HepG2 (cell line): Measurements from ENCODE around the gene ATG9A. TPM values are rescaled to one million over a fixed set of nuclear protein-coding genes. Genes with fewer than 3 reads are reported as not detected.

Experiments used
- GATAD2A ChIP-seq: IDR thresholded peaks from 2 replicates; pipeline ENCODE4 v1.6.1; 2016
- JUND ChIP-seq: sonication (generic); formaldehyde crosslinking; IDR thresholded peaks from 2 replicates; pipeline ENCODE4 v1.8.0; 2022; ENCODE audit warnings: mild to moderate bottlenecking, missing genetic modification reagents
- KLF11 ChIP-seq: IDR thresholded peaks from 2 replicates; pipeline ENCODE4 v1.6.1; 2016; ENCODE audit warnings: missing compliant biosample characterization
- KLF16 ChIP-seq, 2 experiments: sonication (generic) in 1 of 2; formaldehyde crosslinking in 1 of 2; IDR thresholded peaks; 2 replicates each; pipeline versions ENCODE4 v1.6.1 to v1.8.0; 2016 to 2023; ENCODE audit warnings: missing genetic modification reagents in 2 of 2, missing compliant biosample characterization in 1 of 2
- SKI ChIP-seq: fragments of 450-650 bp; IDR thresholded peaks from one replicate; pipeline ENCODE4 v1.6.1; 2018; ENCODE audit warnings: mild to moderate bottlenecking; ENCODE audit not compliant: partially characterized antibody
- SP140L ChIP-seq: sonication (generic); formaldehyde crosslinking; IDR thresholded peaks from 2 replicates; pipeline ENCODE4 v1.4.0; 2020; ENCODE audit warnings: missing genetic modification reagents, borderline replicate concordance
- TCF12 ChIP-seq, 2 experiments: fragments of 450-650 bp in 1 of 2; sonication (generic) in 1 of 2; formaldehyde crosslinking in 1 of 2; IDR thresholded peaks; 2 replicates each; pipeline versions ENCODE4 v1.6.1 to v1.8.0; 2017 to 2022; ENCODE audit warnings: antibody characterized with exemption in 1 of 2, mild to moderate bottlenecking in 1 of 2, missing genetic modification reagents in 1 of 2, moderate library complexity in 1 of 2
- ZNF20 ChIP-seq: sonication (generic); formaldehyde crosslinking; IDR thresholded peaks from 2 replicates; pipeline ENCODE4 v1.4.0; 2020; ENCODE audit warnings: mild to moderate bottlenecking, moderate library complexity, missing genetic modification reagents
- ZNF253 ChIP-seq: sonication (generic); formaldehyde crosslinking; IDR thresholded peaks from 2 replicates; pipeline ENCODE4 v1.8.0; 2022; ENCODE audit warnings: mild to moderate bottlenecking, missing genetic modification reagents, borderline replicate concordance
- ZNF263 ChIP-seq: sonication (generic); formaldehyde crosslinking; IDR thresholded peaks from 2 replicates; pipeline ENCODE4 v1.4.0; 2020; ENCODE audit warnings: missing genetic modification reagents
- ZNF367 ChIP-seq: sonication (generic); formaldehyde crosslinking; IDR thresholded peaks from 2 replicates; pipeline ENCODE4 v1.4.0; 2020; ENCODE audit warnings: missing genetic modification reagents, borderline replicate concordance
- ZNF713 ChIP-seq: sonication (generic); formaldehyde crosslinking; IDR thresholded peaks from 2 replicates; pipeline ENCODE4 v1.4.0; 2020; ENCODE audit warnings: mild to moderate bottlenecking, missing genetic modification reagents
- polyA plus RNA-seq, 8 experiments: library from polyadenylated mRNA; depleted of rRNA in 3 of 8; stranded (reverse) in 7 of 8; unstranded in 1 of 8; fragments of >200 nt; fragmentation: Illumina TruSeq in 4 of 8; extraction: Trizol in 4 of 8; gene quantifications; 2 replicates each; pipeline versions ENCODE4 v1.2.1 to v1.2.3, GENCODE V29; 2011 to 2016; ENCODE audit warnings: low read depth in 4 of 8, missing spikeins in 1 of 8, mixed read lengths in 1 of 8; ENCODE audit not compliant: insufficient read depth in 1 of 8
- total RNA-seq, 5 experiments: library from RNA; depleted of rRNA; stranded (reverse); fragments of >200 nt; fragmentation: Illumina TruSeq; extraction: Trizol; gene quantifications; 2 replicates each; pipeline ENCODE4 v1.2.3, GENCODE V29; 2016; ENCODE audit warnings: low read depth in 1 of 5
- TF ChIP-seq, protein P1 (sequence below): sonication (generic); formaldehyde crosslinking; conservative IDR thresholded peaks from 2 replicates; pipeline ENCODE4 v1.4.0; 2020; ENCODE audit warnings: missing genetic modification reagents
- TF ChIP-seq, protein P2 (sequence below): sonication (generic); formaldehyde crosslinking; IDR thresholded peaks from 2 replicates; pipeline ENCODE4 v1.4.0; 2020; ENCODE audit warnings: missing genetic modification reagents
- TF ChIP-seq, protein P3 (sequence below): sonication (generic); formaldehyde crosslinking; IDR thresholded peaks from 2 replicates; pipeline ENCODE4 v1.5.0; 2020; ENCODE audit warnings: mild to moderate bottlenecking, missing genetic modification reagents, borderline replicate concordance
- TF ChIP-seq, protein P4 (sequence below): sonication (generic); formaldehyde crosslinking; IDR thresholded peaks from 2 replicates; pipeline ENCODE4 v1.5.0; 2020; ENCODE audit warnings: missing genetic modification reagents

The ATG9A gene
- total and polyA plus RNA-seq, 2 of the 13 experiments (the other 11 are each of a cell fraction or from before 2014, with no cell fraction given) = 35.0 to 131 TPM

DNA sequence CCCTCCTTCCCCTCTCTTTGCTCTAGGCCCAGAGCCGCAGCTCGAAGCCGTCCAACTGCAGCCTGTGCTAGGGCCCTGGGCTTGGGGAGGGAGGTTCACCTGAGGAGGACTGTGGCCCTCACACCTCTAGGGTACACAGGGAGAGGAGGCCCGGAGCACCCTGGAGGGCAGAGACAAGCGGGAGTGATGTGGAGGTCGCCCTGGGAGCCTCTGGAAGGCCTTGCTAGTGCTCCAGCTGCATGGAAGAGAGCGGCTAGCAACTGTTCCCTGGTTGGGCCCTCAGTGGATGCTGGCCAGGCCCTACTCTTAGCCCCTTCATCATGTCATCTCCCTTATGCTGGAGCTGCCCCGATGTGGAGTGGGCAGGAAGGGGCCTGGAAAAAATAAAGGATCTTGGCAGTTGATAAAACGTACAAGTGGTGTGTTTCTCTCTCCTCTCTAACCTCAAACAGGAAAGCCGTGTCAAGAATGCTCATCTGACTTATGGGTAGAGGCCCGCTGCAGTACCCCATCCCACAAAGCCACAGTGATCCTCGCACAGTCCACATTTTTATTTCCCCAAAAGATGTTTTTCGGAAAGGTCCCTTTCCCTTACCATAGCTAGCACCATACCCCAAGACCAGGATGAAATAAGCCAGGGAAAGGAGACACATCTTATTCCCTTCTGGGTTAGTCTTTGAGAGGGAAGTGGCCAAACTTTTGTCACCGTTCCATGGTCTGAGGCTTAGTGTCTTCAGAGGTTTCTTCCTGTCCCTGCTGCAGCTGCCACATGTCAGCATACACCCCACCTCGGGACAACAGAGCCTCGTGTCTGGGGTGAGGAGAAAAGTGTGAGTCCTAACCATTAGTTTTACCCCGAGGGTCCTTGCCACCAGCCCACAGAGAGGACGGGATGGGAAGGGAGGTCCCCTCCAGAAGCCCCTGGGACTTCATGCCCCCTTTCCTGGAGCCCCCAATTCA, 19.9 kb downstream of the ATG9A start (continued):
- no peak for TF ChIP-seq KLF16 (CRISPR knock-in tag; IDR thresholded peaks at IDR 0.05)
- TF ChIP-seq ZNF263 = peak; percentile 79
- TF ChIP-seq, protein P1, sequence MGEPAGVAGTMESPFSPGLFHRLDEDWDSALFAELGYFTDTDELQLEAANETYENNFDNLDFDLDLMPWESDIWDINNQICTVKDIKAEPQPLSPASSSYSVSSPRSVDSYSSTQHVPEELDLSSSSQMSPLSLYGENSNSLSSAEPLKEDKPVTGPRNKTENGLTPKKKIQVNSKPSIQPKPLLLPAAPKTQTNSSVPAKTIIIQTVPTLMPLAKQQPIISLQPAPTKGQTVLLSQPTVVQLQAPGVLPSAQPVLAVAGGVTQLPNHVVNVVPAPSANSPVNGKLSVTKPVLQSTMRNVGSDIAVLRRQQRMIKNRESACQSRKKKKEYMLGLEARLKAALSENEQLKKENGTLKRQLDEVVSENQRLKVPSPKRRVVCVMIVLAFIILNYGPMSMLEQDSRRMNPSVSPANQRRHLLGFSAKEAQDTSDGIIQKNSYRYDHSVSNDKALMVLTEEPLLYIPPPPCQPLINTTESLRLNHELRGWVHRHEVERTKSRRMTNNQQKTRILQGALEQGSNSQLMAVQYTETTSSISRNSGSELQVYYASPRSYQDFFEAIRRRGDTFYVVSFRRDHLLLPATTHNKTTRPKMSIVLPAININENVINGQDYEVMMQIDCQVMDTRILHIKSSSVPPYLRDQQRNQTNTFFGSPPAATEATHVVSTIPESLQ (CRISPR knock-in tag) = no peak
- TF ChIP-seq GATAD2A = no peak
- TF ChIP-seq, protein P2, sequence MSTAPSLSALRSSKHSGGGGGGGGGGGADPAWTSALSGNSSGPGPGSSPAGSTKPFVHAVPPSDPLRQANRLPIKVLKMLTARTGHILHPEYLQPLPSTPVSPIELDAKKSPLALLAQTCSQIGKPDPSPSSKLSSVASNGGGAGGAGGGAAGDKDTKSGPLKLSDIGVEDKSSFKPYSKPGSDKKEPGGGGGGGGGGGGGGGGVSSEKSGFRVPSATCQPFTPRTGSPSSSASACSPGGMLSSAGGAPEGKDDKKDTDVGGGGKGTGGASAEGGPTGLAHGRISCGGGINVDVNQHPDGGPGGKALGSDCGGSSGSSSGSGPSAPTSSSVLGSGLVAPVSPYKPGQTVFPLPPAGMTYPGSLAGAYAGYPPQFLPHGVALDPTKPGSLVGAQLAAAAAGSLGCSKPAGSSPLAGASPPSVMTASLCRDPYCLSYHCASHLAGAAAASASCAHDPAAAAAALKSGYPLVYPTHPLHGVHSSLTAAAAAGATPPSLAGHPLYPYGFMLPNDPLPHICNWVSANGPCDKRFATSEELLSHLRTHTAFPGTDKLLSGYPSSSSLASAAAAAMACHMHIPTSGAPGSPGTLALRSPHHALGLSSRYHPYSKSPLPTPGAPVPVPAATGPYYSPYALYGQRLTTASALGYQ (CRISPR knock-in tag) = no peak
- TF ChIP-seq, protein P3, sequence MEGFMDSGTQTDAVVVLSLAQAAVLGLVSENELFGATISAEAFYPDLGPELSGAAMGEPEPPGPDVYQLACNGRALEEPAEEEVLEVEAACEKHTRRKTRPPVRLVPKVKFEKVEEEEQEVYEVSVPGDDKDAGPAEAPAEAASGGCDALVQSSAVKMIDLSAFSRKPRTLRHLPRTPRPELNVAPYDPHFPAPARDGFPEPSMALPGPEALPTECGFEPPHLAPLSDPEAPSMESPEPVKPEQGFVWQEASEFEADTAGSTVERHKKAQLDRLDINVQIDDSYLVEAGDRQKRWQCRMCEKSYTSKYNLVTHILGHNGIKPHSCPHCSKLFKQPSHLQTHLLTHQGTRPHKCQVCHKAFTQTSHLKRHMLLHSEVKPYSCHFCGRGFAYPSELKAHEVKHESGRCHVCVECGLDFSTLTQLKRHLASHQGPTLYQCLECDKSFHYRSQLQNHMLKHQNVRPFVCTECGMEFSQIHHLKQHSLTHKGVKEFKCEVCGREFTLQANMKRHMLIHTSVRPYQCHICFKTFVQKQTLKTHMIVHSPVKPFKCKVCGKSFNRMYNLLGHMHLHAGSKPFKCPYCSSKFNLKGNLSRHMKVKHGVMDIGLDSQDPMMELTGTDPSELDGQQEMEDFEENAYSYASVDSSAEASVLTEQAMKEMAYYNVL (CRISPR knock-in tag) = no peak
- TF ChIP-seq KLF11 = no peak
- TF ChIP-seq ZNF253 (CRISPR knock-in tag) = no peak
- no peak for TF ChIP-seq ZNF713 (CRISPR knock-in tag)
- no peak for TF ChIP-seq SP140L (CRISPR knock-in tag)
- no peak for TF ChIP-seq SKI
- no peak for TF ChIP-seq ZNF367
- TF ChIP-seq ZNF20 (CRISPR knock-in tag) = no peak
- no peak for TF ChIP-seq TCF12 (IDR thresholded peaks at IDR 0.05)
- no peak for TF ChIP-seq TCF12 (CRISPR knock-in tag; IDR thresholded peaks at IDR 0.05)
- no peak for TF ChIP-seq JUND (CRISPR knock-in tag)
- TF ChIP-seq, protein P4, sequence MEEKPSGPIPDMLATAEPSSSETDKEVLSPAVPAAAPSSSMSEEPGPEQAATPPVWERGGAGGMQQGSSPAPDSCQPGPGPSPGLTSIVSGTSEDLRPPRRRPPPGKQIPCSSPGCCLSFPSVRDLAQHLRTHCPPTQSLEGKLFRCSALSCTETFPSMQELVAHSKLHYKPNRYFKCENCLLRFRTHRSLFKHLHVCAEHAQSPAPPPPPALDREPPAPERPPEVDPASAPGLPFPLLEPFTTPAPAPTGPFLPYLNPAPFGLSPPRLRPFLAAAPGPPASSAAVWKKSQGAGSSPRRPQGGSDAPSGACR (CRISPR knock-in tag) = no peak
